Astrocyte (in vitro differentiated cells and primary cell): ENCODE results near the gene BACH2.

ENCODE experiments used
- EZH2 ChIP-seq: IDR thresholded peaks from 2 replicates; pipeline ENCODE4 v1.6.1; 2012; ENCODE audit warnings: mild to moderate bottlenecking, low read length, inconsistent platforms; ENCODE audit not compliant: insufficient read depth
- TF ChIP-seq, protein P1 (sequence below): IDR thresholded peaks from 2 replicates; pipeline ENCODE4 v1.5.1; 2011; ENCODE audit warnings: low read depth, mild to moderate bottlenecking, inconsistent platforms, low read length, moderate library complexity; ENCODE audit not compliant: insufficient read depth

GRCh38 chr6:90333928-90334327 lies 37.3 kb upstream of the BACH2 start:
- TF ChIP-seq, protein P1, sequence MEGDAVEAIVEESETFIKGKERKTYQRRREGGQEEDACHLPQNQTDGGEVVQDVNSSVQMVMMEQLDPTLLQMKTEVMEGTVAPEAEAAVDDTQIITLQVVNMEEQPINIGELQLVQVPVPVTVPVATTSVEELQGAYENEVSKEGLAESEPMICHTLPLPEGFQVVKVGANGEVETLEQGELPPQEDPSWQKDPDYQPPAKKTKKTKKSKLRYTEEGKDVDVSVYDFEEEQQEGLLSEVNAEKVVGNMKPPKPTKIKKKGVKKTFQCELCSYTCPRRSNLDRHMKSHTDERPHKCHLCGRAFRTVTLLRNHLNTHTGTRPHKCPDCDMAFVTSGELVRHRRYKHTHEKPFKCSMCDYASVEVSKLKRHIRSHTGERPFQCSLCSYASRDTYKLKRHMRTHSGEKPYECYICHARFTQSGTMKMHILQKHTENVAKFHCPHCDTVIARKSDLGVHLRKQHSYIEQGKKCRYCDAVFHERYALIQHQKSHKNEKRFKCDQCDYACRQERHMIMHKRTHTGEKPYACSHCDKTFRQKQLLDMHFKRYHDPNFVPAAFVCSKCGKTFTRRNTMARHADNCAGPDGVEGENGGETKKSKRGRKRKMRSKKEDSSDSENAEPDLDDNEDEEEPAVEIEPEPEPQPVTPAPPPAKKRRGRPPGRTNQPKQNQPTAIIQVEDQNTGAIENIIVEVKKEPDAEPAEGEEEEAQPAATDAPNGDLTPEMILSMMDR, result no peak
- TF ChIP-seq EZH2, result no peak
